Measurements from ENCODE around the gene LEFTY1. TPM values are rescaled to one million over a fixed set of nuclear protein-coding genes. Genes with fewer than 3 reads are reported as not detected.

The LEFTY1 gene
- total and polyA plus RNA-seq, 8 donors, result 4.1 to 146 (median 47.6) TPM

DNA sequence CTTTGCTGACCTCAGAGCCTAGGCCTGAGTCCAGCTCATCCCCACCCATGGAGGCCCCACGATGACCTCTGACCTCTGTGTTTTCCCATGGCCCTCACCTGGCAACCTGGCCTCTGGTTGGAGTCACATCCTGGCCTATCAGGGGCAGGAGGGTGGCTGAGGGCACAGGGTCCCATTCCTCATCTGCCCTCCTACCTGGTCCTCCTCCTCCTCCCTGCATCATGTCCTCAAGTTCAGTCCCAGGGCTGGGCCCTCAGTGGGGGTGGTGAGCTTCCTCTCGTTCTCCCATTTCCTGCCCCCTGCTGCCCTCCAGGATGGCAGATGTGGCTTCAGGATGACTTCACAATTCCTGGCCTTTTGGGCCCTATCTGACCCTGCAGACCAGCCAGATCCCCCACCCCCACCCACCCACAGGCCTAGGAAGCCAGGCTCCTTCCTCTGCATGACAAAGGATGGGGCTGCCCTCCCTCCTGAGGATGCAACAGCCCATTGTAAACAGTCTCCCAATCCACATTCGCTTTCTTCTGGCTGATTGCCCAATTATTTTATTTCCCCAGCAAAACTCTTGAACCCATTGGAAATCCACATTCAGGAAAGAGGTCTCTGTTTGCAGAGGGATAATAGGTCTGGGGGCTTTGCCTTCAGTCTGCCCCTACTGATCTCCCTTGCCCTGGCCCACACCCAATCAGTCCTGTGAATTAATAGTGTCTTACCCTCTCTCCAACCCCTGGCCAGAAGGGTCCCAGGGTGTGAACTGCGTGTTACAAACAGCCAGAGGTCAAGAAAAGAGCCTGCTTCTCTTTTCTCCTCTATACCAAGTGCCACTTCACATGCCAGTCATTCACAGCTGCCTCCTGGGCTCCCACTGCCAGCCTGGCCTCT, 10.3 kb upstream of the LEFTY1 start:
- no peaks in the 10 kb centered on the region for H3K36me3 ChIP-seq
- H3K27me3 ChIP-seq, result no peaks in the 10 kb centered on the region
- H3K4me1 ChIP-seq, result peaks cover 0 to 17% (median 12%) of the 10 kb centered on the region in 3 donors
- WGBS, 2 donors, result 65 to 69% methylated on average over 4 of the region's 4 CpGs
- no peak for FAIRE-seq
- DNase-seq, result no peak
- intact Hi-C loops (cut with DNase I), result no loop called here
- TF ChIP-seq CTCF (IDR thresholded peaks at IDR 0.05), result no peak
- ATAC-seq, result no peak
- no peak overlapping the region for H3K27ac ChIP-seq
- no peak overlapping the region for H3K4me3 ChIP-seq
- H3K9me3 ChIP-seq, result no peaks in the 10 kb centered on the region

DNA sequence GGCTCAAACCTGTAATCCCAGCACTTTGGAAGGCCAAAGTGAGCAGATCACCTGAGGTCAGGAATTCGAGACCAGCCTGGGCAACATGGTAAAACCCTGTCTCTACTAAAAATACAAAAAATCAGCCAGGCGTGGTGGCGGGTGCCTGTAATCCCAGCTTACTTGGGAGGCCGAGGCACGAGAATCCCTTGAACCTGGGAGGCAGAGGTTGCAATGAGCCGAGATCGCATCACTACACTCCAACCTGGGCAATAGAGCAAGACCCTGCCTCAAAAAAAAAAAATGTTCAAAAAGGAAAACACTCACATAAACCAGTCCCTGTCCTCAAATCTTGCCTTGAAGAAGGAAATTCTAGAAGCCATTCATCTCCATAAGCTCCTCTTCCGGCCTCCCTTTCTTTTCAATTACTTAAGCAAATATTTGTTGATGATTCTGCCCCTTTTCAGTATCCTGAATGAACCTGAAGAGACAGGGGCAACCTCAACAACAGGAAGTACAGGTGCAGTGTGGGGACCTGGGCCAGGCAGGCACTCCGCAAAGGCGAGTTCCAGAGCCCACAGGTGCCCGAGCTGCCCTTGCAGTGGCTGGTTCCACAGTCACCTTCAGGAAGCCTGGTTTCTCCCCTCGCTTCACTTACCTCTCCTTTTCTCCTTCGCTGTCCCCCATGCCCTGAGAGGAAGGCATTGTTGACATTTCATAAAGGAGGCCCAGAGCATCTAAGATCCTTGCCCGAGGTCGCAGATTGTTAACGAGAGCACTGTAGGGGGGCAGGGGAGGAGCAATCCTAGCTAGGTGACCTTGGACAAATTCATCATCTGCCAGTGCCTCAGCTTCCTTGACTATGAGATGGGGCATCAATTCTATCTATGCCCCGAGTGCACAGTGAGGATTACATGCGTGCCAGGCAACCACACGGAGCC, 8.9 kb upstream of the LEFTY1 start:
- peak overlapping the region; percentile 5 to 87 (median 52) for H3K27ac ChIP-seq
- no peak for DNase-seq
- 82 to 89% methylated on average over 19 of the region's 19 CpGs for WGBS, 2 donors
- no peak for TF ChIP-seq CTCF (IDR thresholded peaks at IDR 0.05)
- H3K36me3 ChIP-seq, result no peaks in the 10 kb centered on the region
- no peak for FAIRE-seq
- ATAC-seq, result peak in 2 of 4 donors; percentile 25 to 36
- no peaks in the 10 kb centered on the region for H3K27me3 ChIP-seq
- intact Hi-C loops (cut with DNase I), result no loop called here
- H3K9me3 ChIP-seq, result no peaks in the 10 kb centered on the region
- H3K4me1 ChIP-seq, result peaks cover 0 to 17% (median 12%) of the 10 kb centered on the region in 3 donors
- H3K4me3 ChIP-seq, result no peak overlapping the region

- H3K4me1 ChIP-seq, result peaks cover 0 to 18% (median 18%) of the 10 kb centered on the region in 3 donors
- H3K27ac ChIP-seq, result peak overlapping the region; percentile 23 to 87 (median 72)
- H3K36me3 ChIP-seq, result no peaks in the 10 kb centered on the region
- WGBS, 2 donors, result 40 to 44% methylated on average over 7 of the region's 7 CpGs
- no peaks in the 10 kb centered on the region for H3K27me3 ChIP-seq
- H3K9me3 ChIP-seq, result no peaks in the 10 kb centered on the region
- no peak overlapping the region for H3K4me3 ChIP-seq
- TF ChIP-seq CTCF (IDR thresholded peaks at IDR 0.05), result no peak
- intact Hi-C loops (cut with DNase I), result no loop called here
- ATAC-seq, result peak; percentile 92 to 99 (median 98)
- no peak for FAIRE-seq
- DNase-seq, result peak in 4 of 6 donors; percentile 52 to 61 (median 54)
These were observed 8.1 kb upstream of the LEFTY1 start for GRCh38 chr1:225896937-225897549.

GRCh38 chr1:225896494-225896893, 7.5 kb upstream of the LEFTY1 start:
- Histone ChIP-seq H3K27ac (peak overlapping the region; percentile 23 to 87 (median 72)), H3K4me3 (no peak overlapping the region), H3K9me3 (no peaks in the 10 kb centered on the region), H3K36me3 (no peaks in the 10 kb centered on the region), H3K27me3 (no peaks in the 10 kb centered on the region), H3K4me1 (peaks cover 5 to 24% (median 24%) of the 10 kb centered on the region in 3 donors)
- no peak for ATAC-seq
- TF ChIP-seq CTCF (IDR thresholded peaks at IDR 0.05), result no peak
- no peak for FAIRE-seq
- intact Hi-C loops (cut with DNase I), result no loop called here
- no peak for DNase-seq
- 58 to 64% methylated on average over 5 of the region's 5 CpGs for WGBS, 2 donors

Data from pancreas (tissue), 10 donors.